ENCODE data around the gene LBX2.

Gene LBX2

GRCh38 chr2:74513605-74514367, 14.4 kb upstream of the LBX2 start:
- H2AFZ ChIP-seq (ENCODE audit: low read length): peak overlapping the region; percentile 43; the same call in 1 of the 2 replicates

GRCh38 chr2:74512744-74513604, 13.6 kb upstream of the LBX2 start:
- Histone ChIP-seq H3F3A (ENCODE audit: low read depth) (no peaks in the 10 kb centered on the region), H3K36me3 (ENCODE audit: insufficient read depth, low read length) (no peaks in the 10 kb centered on the region), H3K4me2 (ENCODE audit: low read depth, low read length, poor library complexity, severe bottlenecking) (no peak overlapping the region), H2AFZ (ENCODE audit: low read length) (no peak overlapping the region), H3K4me1 (ENCODE audit: insufficient read depth, low read length, poor library complexity, severe bottlenecking) (peaks cover 11% of the 10 kb centered on the region), H3K9me3 (ENCODE audit: insufficient read depth, low read depth, low read length) (no peaks in the 10 kb centered on the region), H3K4me3 (ENCODE audit: low read length, poor library complexity, severe bottlenecking) (no peak overlapping the region), H3K9me2 (replicated peaks; ENCODE audit: low read depth, low read length) (no peaks in the 10 kb centered on the region), H3K79me2 (ENCODE audit: insufficient read depth, low read length) (no peaks in the 10 kb centered on the region), H3K9ac (ENCODE audit: low read depth, low read length, poor library complexity, severe bottlenecking) (no peak overlapping the region), H3K27me3 (ENCODE audit: insufficient read depth, low read length, poor library complexity, severe bottlenecking) (peaks cover 14% of the 10 kb centered on the region), H4K20me1 (ENCODE audit: insufficient read depth, low read length, poor library complexity, severe bottlenecking) (no peaks in the 10 kb centered on the region)
- TF ChIP-seq CTCF (conservative IDR thresholded peaks at IDR 0.05; ENCODE audit: low read length) (no peak), EZH2phosphoT487 (IDR thresholded peaks at IDR 0.05; ENCODE audit: borderline replicate concordance) (no peak)

More at GRCh38 chr2:74513605-74514367, 14.4 kb upstream of the LBX2 start:
- Histone ChIP-seq H3K4me3 (ENCODE audit: low read length, poor library complexity, severe bottlenecking) (peak overlapping the region; percentile 53), H3K27me3 (ENCODE audit: insufficient read depth, low read length, poor library complexity, severe bottlenecking) (peaks cover 14% of the 10 kb centered on the region), H3K4me2 (ENCODE audit: low read depth, low read length, poor library complexity, severe bottlenecking) (peak overlapping the region; percentile 54), H3K9me3 (ENCODE audit: insufficient read depth, low read depth, low read length) (no peaks in the 10 kb centered on the region), H4K20me1 (ENCODE audit: insufficient read depth, low read length, poor library complexity, severe bottlenecking) (no peaks in the 10 kb centered on the region), H3F3A (ENCODE audit: low read depth) (no peaks in the 10 kb centered on the region), H3K36me3 (ENCODE audit: insufficient read depth, low read length) (no peaks in the 10 kb centered on the region), H3K9me2 (replicated peaks; ENCODE audit: low read depth, low read length) (no peaks in the 10 kb centered on the region), H3K9ac (ENCODE audit: low read depth, low read length, poor library complexity, severe bottlenecking) (peak overlapping the region; percentile 8), H3K79me2 (ENCODE audit: insufficient read depth, low read length) (no peaks in the 10 kb centered on the region), H3K4me1 (ENCODE audit: insufficient read depth, low read length, poor library complexity, severe bottlenecking) (peaks cover 5% of the 10 kb centered on the region)
- TF ChIP-seq CTCF (conservative IDR thresholded peaks at IDR 0.05; ENCODE audit: low read length): no peak
- no peak for TF ChIP-seq EZH2phosphoT487 (IDR thresholded peaks at IDR 0.05; ENCODE audit: borderline replicate concordance)

GRCh38 chr2:74511104-74511989, 11.9 kb upstream of the LBX2 start:
- Histone ChIP-seq H2AFZ (ENCODE audit: low read length) (no peak overlapping the region), H3K9ac (ENCODE audit: low read depth, low read length, poor library complexity, severe bottlenecking) (no peak overlapping the region), H3K27me3 (ENCODE audit: insufficient read depth, low read length, poor library complexity, severe bottlenecking) (peaks cover 14% of the 10 kb centered on the region), H3K36me3 (ENCODE audit: insufficient read depth, low read length) (no peaks in the 10 kb centered on the region), H3K9me2 (replicated peaks; ENCODE audit: low read depth, low read length) (no peaks in the 10 kb centered on the region), H3K4me2 (ENCODE audit: low read depth, low read length, poor library complexity, severe bottlenecking) (no peak overlapping the region), H3K9me3 (ENCODE audit: insufficient read depth, low read depth, low read length) (no peaks in the 10 kb centered on the region), H3F3A (ENCODE audit: low read depth) (no peaks in the 10 kb centered on the region), H4K20me1 (ENCODE audit: insufficient read depth, low read length, poor library complexity, severe bottlenecking) (no peaks in the 10 kb centered on the region), H3K79me2 (ENCODE audit: insufficient read depth, low read length) (peaks cover 7% of the 10 kb centered on the region; the same call in 1 of the 2 replicates), H3K4me3 (ENCODE audit: low read length, poor library complexity, severe bottlenecking) (no peak overlapping the region), H3K4me1 (ENCODE audit: insufficient read depth, low read length, poor library complexity, severe bottlenecking) (peaks cover 21% of the 10 kb centered on the region)
- TF ChIP-seq EZH2phosphoT487 (IDR thresholded peaks at IDR 0.05; ENCODE audit: borderline replicate concordance): no peak
- TF ChIP-seq CTCF (conservative IDR thresholded peaks at IDR 0.05; ENCODE audit: low read length): no peak
